T-helper 2 cell treated with Interferon-gamma antibody and Interleukin-4, amounts not matched to agents 5 μg/mL and 100 μg/mL, for 36 hours (primary cell): ENCODE results near the gene DHX36.

Experiments
- DNase-seq: peaks from one replicate; pipeline ENCODE4 v3.0.0; 2021; ENCODE audit warnings: low spot score
- H3K27ac Mint-ChIP-seq: one replicate; pipeline ENCODE4 v1.8.0; 2021; ENCODE audit warnings: mild to moderate bottlenecking, mixed read lengths
- H3K27me3 Mint-ChIP-seq: one replicate; pipeline ENCODE4 v1.8.0; 2021; ENCODE audit warnings: low read depth, mixed read lengths
- H3K36me3 Mint-ChIP-seq: one replicate; pipeline ENCODE4 v1.8.0; 2021; ENCODE audit warnings: low read depth, mixed read lengths
- H3K4me1 Mint-ChIP-seq: one replicate; pipeline ENCODE4 v1.8.0; 2021; ENCODE audit warnings: low read depth, mixed read lengths
- H3K4me3 Mint-ChIP-seq: one replicate; pipeline ENCODE4 v1.8.0; 2022; ENCODE audit warnings: mild to moderate bottlenecking, moderate library complexity, mixed read lengths
- H3K9me3 Mint-ChIP-seq: one replicate; pipeline ENCODE4 v1.8.0; 2021; ENCODE audit warnings: mixed read lengths

Gene DHX36

GRCh38 chr3:154252759-154253638 lies 71.3 kb downstream of the DHX36 start:
- Mint-ChIP-seq H3K27ac (no peak overlapping the region), H3K36me3 (peaks cover 25% of the 10 kb centered on the region)

GRCh38 chr3:154251610-154252009 lies 72.7 kb downstream of the DHX36 start:
- Mint-ChIP-seq H3K4me3 (no peak overlapping the region), H3K4me1 (peaks cover 2% of the 10 kb centered on the region), H3K27me3 (no peaks in the 10 kb centered on the region), H3K9me3 (no peaks in the 10 kb centered on the region), H3K27ac (no peak overlapping the region), H3K36me3 (peaks cover 17% of the 10 kb centered on the region)
- DNase-seq: no peak

More at GRCh38 chr3:154252759-154253638, 71.3 kb downstream of the DHX36 start:
- peak; percentile 56 for DNase-seq
- Mint-ChIP-seq H3K4me3 (no peak overlapping the region), H3K27me3 (no peaks in the 10 kb centered on the region), H3K4me1 (peaks cover 2% of the 10 kb centered on the region), H3K9me3 (no peaks in the 10 kb centered on the region)

- Mint-ChIP-seq H3K27ac (no peak overlapping the region), H3K9me3 (no peaks in the 10 kb centered on the region), H3K27me3 (no peaks in the 10 kb centered on the region), H3K4me3 (no peak overlapping the region), H3K4me1 (peaks cover 2% of the 10 kb centered on the region), H3K36me3 (peaks cover 17% of the 10 kb centered on the region)
- DNase-seq: no peak
Observed at GRCh38 chr3:154250291-154250690, 74.0 kb downstream of the DHX36 start.

- DNase-seq: no peak
- H3K36me3 Mint-ChIP-seq: peaks cover 12% of the 10 kb centered on the region
- no peak overlapping the region for H3K27ac Mint-ChIP-seq
- peaks cover 1% of the 10 kb centered on the region for H3K4me1 Mint-ChIP-seq
- H3K9me3 Mint-ChIP-seq: no peaks in the 10 kb centered on the region
- H3K27me3 Mint-ChIP-seq: no peaks in the 10 kb centered on the region
- no peak overlapping the region for H3K4me3 Mint-ChIP-seq
Observed at GRCh38 chr3:154247806-154248415, 76.4 kb downstream of the DHX36 start.

- H3K9me3 Mint-ChIP-seq: no peaks in the 10 kb centered on the region
- no peaks in the 10 kb centered on the region for H3K27me3 Mint-ChIP-seq
- DNase-seq: no peak
- H3K4me1 Mint-ChIP-seq: no peaks in the 10 kb centered on the region
- H3K36me3 Mint-ChIP-seq: no peaks in the 10 kb centered on the region
- H3K4me3 Mint-ChIP-seq: no peak overlapping the region
- no peak overlapping the region for H3K27ac Mint-ChIP-seq
Observed at GRCh38 chr3:154244644-154245043, 79.6 kb downstream of the DHX36 start.

- Mint-ChIP-seq H3K27me3 (no peaks in the 10 kb centered on the region), H3K36me3 (no peaks in the 10 kb centered on the region), H3K4me1 (no peaks in the 10 kb centered on the region), H3K27ac (no peak overlapping the region), H3K9me3 (no peaks in the 10 kb centered on the region), H3K4me3 (no peak overlapping the region)
- DNase-seq: no peak
Observed at GRCh38 chr3:154243353-154243752, 80.9 kb downstream of the DHX36 start.

GRCh38 chr3:154242766-154243165 lies 81.5 kb downstream of the DHX36 start:
- Mint-ChIP-seq H3K4me1 (peaks cover 2% of the 10 kb centered on the region), H3K27me3 (no peaks in the 10 kb centered on the region), H3K36me3 (no peaks in the 10 kb centered on the region), H3K27ac (no peak overlapping the region), H3K9me3 (no peaks in the 10 kb centered on the region), H3K4me3 (no peak overlapping the region)
- DNase-seq: no peak

- no peaks in the 10 kb centered on the region for H3K9me3 Mint-ChIP-seq
- H3K4me1 Mint-ChIP-seq: peaks cover 6% of the 10 kb centered on the region
- no peak overlapping the region for H3K27ac Mint-ChIP-seq
- no peaks in the 10 kb centered on the region for H3K27me3 Mint-ChIP-seq
- H3K36me3 Mint-ChIP-seq: no peaks in the 10 kb centered on the region
- no peak for DNase-seq
- no peak overlapping the region for H3K4me3 Mint-ChIP-seq
Observed at GRCh38 chr3:154241496-154241895, 82.8 kb downstream of the DHX36 start.

- Mint-ChIP-seq H3K9me3 (no peaks in the 10 kb centered on the region), H3K36me3 (no peaks in the 10 kb centered on the region), H3K4me3 (no peak overlapping the region), H3K27me3 (no peaks in the 10 kb centered on the region), H3K27ac (no peak overlapping the region), H3K4me1 (peaks cover 6% of the 10 kb centered on the region)
- DNase-seq: no peak
Observed at GRCh38 chr3:154240235-154240634, 84.1 kb downstream of the DHX36 start.

GRCh38 chr3:154236331-154236730 lies 88.0 kb downstream of the DHX36 start:
- Mint-ChIP-seq H3K4me1 (peaks cover 6% of the 10 kb centered on the region), H3K27ac (no peak overlapping the region)

GRCh38 chr3:154235330-154235729 lies 89.0 kb downstream of the DHX36 start:
- no peaks in the 10 kb centered on the region for H3K9me3 Mint-ChIP-seq
- DNase-seq: no peak
- no peak overlapping the region for H3K4me3 Mint-ChIP-seq
- H3K27ac Mint-ChIP-seq: no peak overlapping the region
- peaks cover 6% of the 10 kb centered on the region for H3K4me1 Mint-ChIP-seq
- no peaks in the 10 kb centered on the region for H3K27me3 Mint-ChIP-seq
- no peaks in the 10 kb centered on the region for H3K36me3 Mint-ChIP-seq

More at GRCh38 chr3:154236331-154236730, 88.0 kb downstream of the DHX36 start:
- H3K27me3 Mint-ChIP-seq: no peaks in the 10 kb centered on the region
- DNase-seq: no peak
- H3K4me3 Mint-ChIP-seq: no peak overlapping the region
- no peaks in the 10 kb centered on the region for H3K9me3 Mint-ChIP-seq
- no peaks in the 10 kb centered on the region for H3K36me3 Mint-ChIP-seq

- H3K9me3 Mint-ChIP-seq: no peaks in the 10 kb centered on the region
- H3K27ac Mint-ChIP-seq: no peak overlapping the region
- H3K36me3 Mint-ChIP-seq: no peaks in the 10 kb centered on the region
- peaks cover 7% of the 10 kb centered on the region for H3K27me3 Mint-ChIP-seq
- H3K4me3 Mint-ChIP-seq: no peak overlapping the region
- H3K4me1 Mint-ChIP-seq: no peaks in the 10 kb centered on the region
- DNase-seq: no peak
Observed at GRCh38 chr3:154229217-154229590, 95.1 kb downstream of the DHX36 start.

- no peak overlapping the region for H3K4me3 Mint-ChIP-seq
- H3K27ac Mint-ChIP-seq: no peak overlapping the region
- H3K4me1 Mint-ChIP-seq: no peaks in the 10 kb centered on the region
- H3K36me3 Mint-ChIP-seq: no peaks in the 10 kb centered on the region
- no peaks in the 10 kb centered on the region for H3K9me3 Mint-ChIP-seq
- DNase-seq: no peak
- peaks cover 7% of the 10 kb centered on the region for H3K27me3 Mint-ChIP-seq
Observed at GRCh38 chr3:154228561-154229216, 95.6 kb downstream of the DHX36 start.

- DNase-seq: no peak
- Mint-ChIP-seq H3K36me3 (no peaks in the 10 kb centered on the region), H3K4me1 (peaks cover 1% of the 10 kb centered on the region), H3K9me3 (no peaks in the 10 kb centered on the region), H3K27me3 (peaks cover 8% of the 10 kb centered on the region), H3K4me3 (no peak overlapping the region), H3K27ac (no peak overlapping the region)
Observed at GRCh38 chr3:154227531-154227930, 96.8 kb downstream of the DHX36 start.
